Inflammatory macrophage treated with lipopolysaccharide for 1 hour (primary cell): ENCODE results near the gene KLRF1.

Experiments
- DNase-seq, 2 donors: peaks; one replicate each; pipeline ENCODE4 v3.0.0-alpha.2; 2020 to 2022

The KLRF1 gene

GRCh38 chr12:9827209-9827888, at the start of gene KLRF1:
Gene KLRF1 (plus strand): TSS chr12:9827481. CDS start chr12:9827545, 64 bp downstream.
- no peak for DNase-seq

GRCh38 chr12:9779209-9779608, 48.1 kb upstream of the KLRF1 start:
- peak in 1 of 2 donors; percentile 32 for DNase-seq

- no peak for DNase-seq
Measured at GRCh38 chr12:9781360-9781759, 45.9 kb upstream of the KLRF1 start.

GRCh38 chr12:9782547-9783382, 44.5 kb upstream of the KLRF1 start:
- no peak for DNase-seq

GRCh38 chr12:9784326-9784725, 43.0 kb upstream of the KLRF1 start:
- no peak for DNase-seq

- DNase-seq, result no peak
Measured at GRCh38 chr12:9784816-9785215, 42.5 kb upstream of the KLRF1 start.

GRCh38 chr12:9786726-9787717, 40.3 kb upstream of the KLRF1 start:
- no peak for DNase-seq

GRCh38 chr12:9792185-9792900, 34.9 kb upstream of the KLRF1 start:
- DNase-seq, result no peak

- no peak for DNase-seq
Measured at GRCh38 chr12:9792961-9793617, 34.2 kb upstream of the KLRF1 start.

GRCh38 chr12:9793779-9794395, 33.4 kb upstream of the KLRF1 start:
- peak; percentile 84 to 86 for DNase-seq

GRCh38 chr12:9794484-9795093, 32.7 kb upstream of the KLRF1 start:
- no peak for DNase-seq

GRCh38 chr12:9795945-9796344, 31.3 kb upstream of the KLRF1 start:
- DNase-seq, result no peak

GRCh38 chr12:9796346-9796745, 30.9 kb upstream of the KLRF1 start:
- no peak for DNase-seq

GRCh38 chr12:9796971-9797370, 30.3 kb upstream of the KLRF1 start:
- no peak for DNase-seq

GRCh38 chr12:9797722-9798619, 29.3 kb upstream of the KLRF1 start:
- DNase-seq, result peak; percentile 55 to 56

- DNase-seq, result no peak
Measured at GRCh38 chr12:9799961-9800360, 27.3 kb upstream of the KLRF1 start.

GRCh38 chr12:9805883-9806282, 21.4 kb upstream of the KLRF1 start:
- no peak for DNase-seq

- DNase-seq, result no peak
Measured at GRCh38 chr12:9806714-9807113, 20.6 kb upstream of the KLRF1 start.

- peak; percentile 42 to 53 for DNase-seq
Measured at GRCh38 chr12:9808504-9808903, 18.8 kb upstream of the KLRF1 start.

- DNase-seq, result no peak
Measured at GRCh38 chr12:9809338-9809737, 17.9 kb upstream of the KLRF1 start.
